Natural killer cell (primary cell): ENCODE measurements around the gene NKX1-2. TPM values are rescaled to one million over a fixed set of nuclear protein-coding genes. Genes with fewer than 3 reads are reported as not detected.

Experiments used
- ATAC-seq, 3 donors: fragments of 150-1000 bp in 2 of 3; fragments of 200-7000 bp in 1 of 3; cut with Tn5 transposase; 1 replicate in 1 of 3; 2 replicates in 2 of 3; pipeline ENCODE4 v1.10.0; 2021; ENCODE audit warnings: mild to moderate bottlenecking in 2 of 3, moderate library complexity in 2 of 3
- DNase-seq, 2 donors: peaks; one replicate each; pipeline versions ENCODE4 v3.0.0 to v3.0.0-alpha.2; 2013 to 2021; ENCODE audit warnings: mixed read lengths in 1 of 2
- H3K27ac ChIP-seq: one replicate; pipeline ENCODE4 v1.5.1; 2013; ENCODE audit warnings: mild to moderate bottlenecking, low read length
- H3K27me3 ChIP-seq: one replicate; pipeline ENCODE4 v1.6.1; 2013; ENCODE audit warnings: low read length; ENCODE audit not compliant: control insufficient read depth, insufficient read depth
- H3K36me3 ChIP-seq: one replicate; pipeline ENCODE4 v1.6.1; 2013; ENCODE audit warnings: low read length; ENCODE audit not compliant: control insufficient read depth, insufficient read depth
- H3K4me1 ChIP-seq: one replicate; pipeline ENCODE4 v1.6.1; 2013; ENCODE audit warnings: low read length; ENCODE audit not compliant: control insufficient read depth, insufficient read depth
- H3K4me3 ChIP-seq: one replicate; pipeline ENCODE4 v1.5.1; 2013; ENCODE audit warnings: low read length
- H3K9me3 ChIP-seq: one replicate; pipeline ENCODE4 v1.6.1; 2013; ENCODE audit warnings: low read length; ENCODE audit not compliant: control insufficient read depth, insufficient read depth
- H3K27ac Mint-ChIP-seq, 2 donors: one replicate each; pipeline ENCODE4 v1.8.0; 2022; ENCODE audit warnings: mild to moderate bottlenecking in 2 of 2, mixed read lengths in 2 of 2, moderate library complexity in 1 of 2
- H3K27me3 Mint-ChIP-seq, 2 donors: one replicate each; pipeline ENCODE4 v1.8.0; 2022; ENCODE audit warnings: low read depth in 2 of 2, mixed read lengths in 2 of 2
- H3K36me3 Mint-ChIP-seq: one replicate; pipeline ENCODE4 v1.8.0; 2022; ENCODE audit warnings: mixed read lengths
- H3K4me1 Mint-ChIP-seq, 2 donors: one replicate each; pipeline ENCODE4 v1.8.0; 2022; ENCODE audit warnings: mixed read lengths in 2 of 2
- H3K4me3 Mint-ChIP-seq: one replicate; pipeline ENCODE4 v1.8.0; 2022; ENCODE audit warnings: mild to moderate bottlenecking, moderate library complexity, mixed read lengths
- H3K9me3 Mint-ChIP-seq, 2 donors: one replicate each; pipeline ENCODE4 v1.8.0; 2022; ENCODE audit warnings: mixed read lengths in 2 of 2
- CTCF ChIP-seq: fragments of 200-600 bp; IDR thresholded peaks from one replicate; pipeline ENCODE4 v1.8.0; 2022; ENCODE audit warnings: antibody characterized with exemption
- WGBS: methylation state at CpG from one replicate; pipeline ENCODE4 v1.1.7; 2013; ENCODE audit warnings: missing lambda C conversion rate; ENCODE audit not compliant: insufficient coverage; 5-methylcytosine and 5-hydroxymethylcytosine counted together
- intact Hi-C: fragments of 100-400 bp; cut with micrococcal nuclease; formaldehyde crosslinking; loops from one replicate; pipeline ENCODE4 v1.14.2; 2022
- total RNA-seq, 4 donors: library from RNA; stranded (reverse); fragments of 120-200 nt in 1 of 4; gene quantifications; one replicate each; pipeline versions ENCODE4 v1.2.3 to v1.2.4, GENCODE V29; 2013 to 2022

The NKX1-2 gene
- total RNA-seq, 3 donors from 2014 or later (not counting 1 experiment from before 2014, with no cell fraction given), result not detected

- DNase-seq (no peak), ATAC-seq (no peak)
- Mint-ChIP-seq H3K4me3 (no peak overlapping the region), H3K27ac (no peak overlapping the region), H3K36me3 (no peaks in the 10 kb centered on the region), H3K27me3 (no peaks in the 10 kb centered on the region), H3K4me1 (peaks cover 0 to 19% of the 10 kb centered on the region in 2 donors), H3K9me3 (no peaks in the 10 kb centered on the region)
- Histone ChIP-seq H3K27ac (no peak overlapping the region), H3K4me1 (peaks cover 9% of the 10 kb centered on the region), H3K9me3 (no peaks in the 10 kb centered on the region), H3K27me3 (no peaks in the 10 kb centered on the region), H3K36me3 (no peaks in the 10 kb centered on the region), H3K4me3 (no peak overlapping the region)
- WGBS, result 88% methylated on average over 4 of the region's 4 CpGs
- intact Hi-C loops, result no loop called here
- no peak for TF ChIP-seq CTCF
Observed at GRCh38 chr10:124467165-124467564, 17.3 kb upstream of the NKX1-2 start.

- H3K27me3 Mint-ChIP-seq, result no peaks in the 10 kb centered on the region
- peaks cover 5 to 24% of the 10 kb centered on the region in 2 donors for H3K4me1 Mint-ChIP-seq
- intact Hi-C loops, result no loop called here
- H3K27ac ChIP-seq, result no peak overlapping the region
- no peaks in the 10 kb centered on the region for H3K36me3 Mint-ChIP-seq
- DNase-seq (no peak), ATAC-seq (no peak)
- no peaks in the 10 kb centered on the region for H3K36me3 ChIP-seq
- TF ChIP-seq CTCF, result no peak
- H3K4me3 ChIP-seq, result no peak overlapping the region
- H3K9me3 Mint-ChIP-seq, result no peaks in the 10 kb centered on the region
- WGBS, result 87% methylated on average over 9 of the region's 9 CpGs
- peaks cover 17% of the 10 kb centered on the region for H3K4me1 ChIP-seq
- H3K27ac Mint-ChIP-seq, result no peak overlapping the region
- no peaks in the 10 kb centered on the region for H3K27me3 ChIP-seq
- no peak overlapping the region for H3K4me3 Mint-ChIP-seq
- no peaks in the 10 kb centered on the region for H3K9me3 ChIP-seq
Observed at GRCh38 chr10:124465777-124466488, 16.1 kb upstream of the NKX1-2 start.

GRCh38 chr10:124465003-124465776 lies 15.4 kb upstream of the NKX1-2 start:
- Histone ChIP-seq H3K4me3 (no peak overlapping the region), H3K27ac (peak overlapping the region; percentile 26), H3K4me1 (peaks cover 17% of the 10 kb centered on the region), H3K27me3 (no peaks in the 10 kb centered on the region), H3K9me3 (no peaks in the 10 kb centered on the region), H3K36me3 (no peaks in the 10 kb centered on the region)
- intact Hi-C loops, result no loop called here
- TF ChIP-seq CTCF, result no peak
- Mint-ChIP-seq H3K4me3 (no peak overlapping the region), H3K27me3 (no peaks in the 10 kb centered on the region), H3K36me3 (no peaks in the 10 kb centered on the region), H3K27ac (peak overlapping the region in 1 of 2 donors; percentile 34), H3K9me3 (no peaks in the 10 kb centered on the region), H3K4me1 (peaks cover 5 to 24% of the 10 kb centered on the region in 2 donors)
- 63% methylated on average over 17 of the region's 17 CpGs for WGBS
- DNase-seq, result peak in 1 of 2 donors; percentile 36
- ATAC-seq, result no peak
